HL-60/S4 treated with retinoic acid at 250 ng/mL for 4 days and 3 days (cell line): ENCODE data around the gene RALGAPA1.

Experiments
- in situ Hi-C: fragments of 300-500 bp; cut with MboI; formaldehyde crosslinking; loops from 2 replicates; pipeline ENCODE4 v1.7.0; 2022; ENCODE audit warnings: low sequenced_read_pairs

The RALGAPA1 gene

GRCh38 chr14:35503646-35504045 lies 305.4 kb downstream of the RALGAPA1 start:
- in situ Hi-C loops: no loop called here

GRCh38 chr14:35499180-35499579 lies 309.9 kb downstream of the RALGAPA1 start:
- in situ Hi-C loops: no loop called here

- in situ Hi-C loops: no loop called here
Observed at GRCh38 chr14:35495278-35495677, 313.8 kb downstream of the RALGAPA1 start.

- in situ Hi-C loops: no loop called here
Observed at GRCh38 chr14:35492569-35493014, 316.5 kb downstream of the RALGAPA1 start.
